Glutamatergic neuron (in vitro differentiated cells): ENCODE results near the gene ALDH7A1. TPM values are rescaled to one million over a fixed set of nuclear protein-coding genes. Genes with fewer than 3 reads are reported as not detected.

ENCODE experiments used
- DNase-seq: peaks from one replicate; pipeline ENCODE4 v3.0.0; 2022
- H3K27ac Mint-ChIP-seq: one replicate; pipeline ENCODE4 v1.8.0; 2020; ENCODE audit warnings: mild to moderate bottlenecking, mixed read lengths, inconsistent platforms; ENCODE audit not compliant: unreplicated experiment
- H3K27me3 Mint-ChIP-seq: one replicate; pipeline ENCODE4 v1.8.0; 2020; ENCODE audit warnings: mild to moderate bottlenecking, moderate library complexity, mixed read lengths, inconsistent platforms; ENCODE audit not compliant: unreplicated experiment
- H3K36me3 Mint-ChIP-seq: one replicate; pipeline ENCODE4 v1.8.0; 2020; ENCODE audit warnings: mild to moderate bottlenecking, mixed read lengths, inconsistent platforms; ENCODE audit not compliant: unreplicated experiment
- H3K4me1 Mint-ChIP-seq: one replicate; pipeline ENCODE4 v1.8.0; 2020; ENCODE audit warnings: mild to moderate bottlenecking, low read depth, mixed read lengths, inconsistent platforms; ENCODE audit not compliant: unreplicated experiment
- H3K4me3 Mint-ChIP-seq: one replicate; pipeline ENCODE4 v1.8.0; 2020; ENCODE audit warnings: mild to moderate bottlenecking, mixed read lengths, inconsistent platforms; ENCODE audit not compliant: unreplicated experiment
- H3K9me3 Mint-ChIP-seq: one replicate; pipeline ENCODE4 v1.8.0; 2020; ENCODE audit warnings: mild to moderate bottlenecking, moderate library complexity, mixed read lengths, inconsistent platforms; ENCODE audit not compliant: unreplicated experiment
- CTCF ChIP-seq: fragments of 200-600 bp; sonication (generic); IDR thresholded peaks from one replicate; pipeline ENCODE4 v1.5.0; 2021; ENCODE audit not compliant: partially characterized antibody, unreplicated experiment
- total RNA-seq: library from RNA; stranded (reverse); fragmentation: NEBNext Ultra II Directional; extraction: Animal tissue kit (Norgen Biotek cat#: 25700); gene quantifications from one replicate; pipeline ENCODE4 v1.2.1, GENCODE V29; 2021; ENCODE audit not compliant: unreplicated experiment

The ALDH7A1 gene
- total RNA-seq, 1 donor from 2014 or later: 85.9 TPM

GRCh38 chr5:126527892-126528291 is 67.1 kb downstream of the ALDH7A1 start:
- Mint-ChIP-seq H3K4me3 (no peak overlapping the region), H3K27me3 (no peaks in the 10 kb centered on the region), H3K4me1 (peaks cover 10% of the 10 kb centered on the region), H3K27ac (no peak overlapping the region), H3K9me3 (no peaks in the 10 kb centered on the region), H3K36me3 (no peaks in the 10 kb centered on the region)
- DNase-seq: no peak
- TF ChIP-seq CTCF: no peak

- no peak overlapping the region for H3K4me3 Mint-ChIP-seq
- H3K9me3 Mint-ChIP-seq: no peaks in the 10 kb centered on the region
- no peak overlapping the region for H3K27ac Mint-ChIP-seq
- H3K27me3 Mint-ChIP-seq: no peaks in the 10 kb centered on the region
- no peak for TF ChIP-seq CTCF
- H3K36me3 Mint-ChIP-seq: no peaks in the 10 kb centered on the region
- H3K4me1 Mint-ChIP-seq: peaks cover 10% of the 10 kb centered on the region
- no peak for DNase-seq
These were observed 67.9 kb downstream of the ALDH7A1 start for GRCh38 chr5:126527158-126527557.

- DNase-seq: no peak
- Mint-ChIP-seq H3K4me1 (peaks cover 7% of the 10 kb centered on the region), H3K27me3 (no peaks in the 10 kb centered on the region), H3K9me3 (no peaks in the 10 kb centered on the region), H3K36me3 (no peaks in the 10 kb centered on the region), H3K4me3 (no peak overlapping the region), H3K27ac (no peak overlapping the region)
- TF ChIP-seq CTCF: no peak
These were observed 68.5 kb downstream of the ALDH7A1 start for GRCh38 chr5:126526493-126526892.

- TF ChIP-seq CTCF: no peak
- Mint-ChIP-seq H3K36me3 (no peaks in the 10 kb centered on the region), H3K27me3 (no peaks in the 10 kb centered on the region), H3K9me3 (no peaks in the 10 kb centered on the region), H3K4me1 (peaks cover 7% of the 10 kb centered on the region), H3K27ac (no peak overlapping the region), H3K4me3 (no peak overlapping the region)
- DNase-seq: no peak
These were observed 69.3 kb downstream of the ALDH7A1 start for GRCh38 chr5:126525630-126526245.

- no peak for TF ChIP-seq CTCF
- Mint-ChIP-seq H3K27me3 (no peaks in the 10 kb centered on the region), H3K4me1 (peaks cover 9% of the 10 kb centered on the region), H3K9me3 (no peaks in the 10 kb centered on the region), H3K27ac (no peak overlapping the region), H3K36me3 (no peaks in the 10 kb centered on the region), H3K4me3 (no peak overlapping the region)
- no peak for DNase-seq
These were observed 71.1 kb downstream of the ALDH7A1 start for GRCh38 chr5:126523818-126524510.
